Muscle of leg (tissue), 11 donors: ENCODE measurements around the gene TNS1. TPM values are rescaled to one million over a fixed set of nuclear protein-coding genes. Genes with fewer than 3 reads are reported as not detected.

Source experiments
- DNase-seq: peaks from one replicate; pipeline ENCODE4 v3.0.0; 2013
- H3K27ac ChIP-seq: one replicate; pipeline ENCODE4 v1.5.1; 2013; ENCODE audit warnings: mild to moderate bottlenecking, low read length, control low read depth
- H3K27me3 ChIP-seq: one replicate; pipeline ENCODE4 v1.6.1; 2013; ENCODE audit warnings: low read length; ENCODE audit not compliant: control insufficient read depth, insufficient read depth
- H3K36me3 ChIP-seq: one replicate; pipeline ENCODE4 v1.6.1; 2013; ENCODE audit warnings: low read length; ENCODE audit not compliant: control insufficient read depth, insufficient read depth
- H3K4me1 ChIP-seq: one replicate; pipeline ENCODE4 v1.6.1; 2013; ENCODE audit warnings: low read length; ENCODE audit not compliant: control insufficient read depth, insufficient read depth
- H3K4me3 ChIP-seq: one replicate; pipeline ENCODE4 v1.5.1; 2013; ENCODE audit warnings: low read length, control low read depth
- H3K9me3 ChIP-seq: replicated peaks from 2 replicates; pipeline ENCODE4 v1.6.1; 2013; ENCODE audit warnings: low read depth, low read length; ENCODE audit not compliant: control insufficient read depth
- WGBS: methylation state at CpG from one replicate; pipeline ENCODE4 v1.1.5; 2013; ENCODE audit warnings: missing lambda C conversion rate; ENCODE audit not compliant: insufficient coverage; 5-methylcytosine and 5-hydroxymethylcytosine counted together
- polyA plus RNA-seq, 8 donors: library from polyadenylated mRNA; unstranded; fragments of 120-200 nt; gene quantifications; one replicate each; pipeline versions ENCODE4 v1.2.1 to v1.2.3, GENCODE V29; 2013; ENCODE audit warnings: inconsistent platforms in 1 of 8, low replicate concordance in 1 of 8; ENCODE audit not compliant: insufficient read length in 8 of 8, insufficient read depth in 1 of 8
- total RNA-seq: library from RNA; stranded (reverse); fragments of 120-200 nt; gene quantifications from one replicate; pipeline ENCODE4 v1.2.4, GENCODE V29; 2013

TNS1 gene
- total and polyA plus RNA-seq, 9 donors: 68.1 to 129 (median 114) TPM

- no peaks in the 10 kb centered on the region for H3K27me3 ChIP-seq
- DNase-seq: no peak
- 61% methylated on average over 3 of the region's 9 CpGs for WGBS
- peaks cover 97% of the 10 kb centered on the region for H3K4me1 ChIP-seq
- H3K9me3 ChIP-seq: no peaks in the 10 kb centered on the region
- H3K27ac ChIP-seq: peak overlapping the region; percentile 52
- H3K36me3 ChIP-seq: peaks cover 67% of the 10 kb centered on the region
- H3K4me3 ChIP-seq: no peak overlapping the region
Observed at GRCh38 chr2:217852555-217853211, 150.1 kb downstream of the TNS1 start.

- Histone ChIP-seq H3K9me3 (no peaks in the 10 kb centered on the region), H3K27ac (peak overlapping the region; percentile 56), H3K4me3 (no peak overlapping the region), H3K36me3 (peaks cover 74% of the 10 kb centered on the region), H3K4me1 (peaks cover 97% of the 10 kb centered on the region), H3K27me3 (no peaks in the 10 kb centered on the region)
- peak; percentile 56 for DNase-seq
- no CpG with 5 or more reads among the region's 2 CpGs for WGBS
Observed at GRCh38 chr2:217851191-217852020, 151.4 kb downstream of the TNS1 start.

GRCh38 chr2:217849154-217849975 is 153.4 kb downstream of the TNS1 start:
- H3K4me3 ChIP-seq: no peak overlapping the region
- 81% methylated on average over 8 of the region's 9 CpGs for WGBS
- H3K36me3 ChIP-seq: peaks cover 73% of the 10 kb centered on the region
- H3K27me3 ChIP-seq: no peaks in the 10 kb centered on the region
- H3K4me1 ChIP-seq: peaks cover 88% of the 10 kb centered on the region
- no peak for DNase-seq
- H3K27ac ChIP-seq: peak overlapping the region; percentile 88
- no peaks in the 10 kb centered on the region for H3K9me3 ChIP-seq

- Histone ChIP-seq H3K27ac (no peak overlapping the region), H3K9me3 (no peaks in the 10 kb centered on the region), H3K27me3 (no peaks in the 10 kb centered on the region), H3K4me3 (no peak overlapping the region), H3K36me3 (peaks cover 76% of the 10 kb centered on the region), H3K4me1 (peaks cover 81% of the 10 kb centered on the region)
- no peak for DNase-seq
- 87% methylated on average over 19 of the region's 27 CpGs for WGBS
Observed at GRCh38 chr2:217848351-217848957, 154.3 kb downstream of the TNS1 start.

- no peaks in the 10 kb centered on the region for H3K27me3 ChIP-seq
- no peak overlapping the region for H3K4me3 ChIP-seq
- WGBS: 80% methylated on average over 12 of the region's 20 CpGs
- H3K27ac ChIP-seq: no peak overlapping the region
- DNase-seq: no peak
- no peaks in the 10 kb centered on the region for H3K9me3 ChIP-seq
- H3K4me1 ChIP-seq: peaks cover 76% of the 10 kb centered on the region
- H3K36me3 ChIP-seq: peaks cover 72% of the 10 kb centered on the region
Observed at GRCh38 chr2:217847552-217848350, 155.0 kb downstream of the TNS1 start.

- Histone ChIP-seq H3K4me3 (no peak overlapping the region), H3K36me3 (peaks cover 70% of the 10 kb centered on the region), H3K27me3 (no peaks in the 10 kb centered on the region), H3K9me3 (no peaks in the 10 kb centered on the region), H3K27ac (peak overlapping the region; percentile 82), H3K4me1 (peaks cover 72% of the 10 kb centered on the region)
- WGBS: no CpG with 5 or more reads among the region's 2 CpGs
- no peak for DNase-seq
Observed at GRCh38 chr2:217847115-217847514, 155.7 kb downstream of the TNS1 start.

- H3K9me3 ChIP-seq: no peaks in the 10 kb centered on the region
- H3K4me3 ChIP-seq: no peak overlapping the region
- 100% methylated on average over 1 of the region's 3 CpGs for WGBS
- H3K36me3 ChIP-seq: peaks cover 72% of the 10 kb centered on the region
- H3K4me1 ChIP-seq: peaks cover 71% of the 10 kb centered on the region
- H3K27me3 ChIP-seq: no peaks in the 10 kb centered on the region
- H3K27ac ChIP-seq: peak overlapping the region; percentile 82
- peak; percentile 68 for DNase-seq
Observed at GRCh38 chr2:217846321-217846743, 156.5 kb downstream of the TNS1 start.

- no peak for DNase-seq
- WGBS: 80% methylated on average over 1 of the region's 1 CpG
- Histone ChIP-seq H3K4me3 (no peak overlapping the region), H3K9me3 (no peaks in the 10 kb centered on the region), H3K27ac (no peak overlapping the region), H3K36me3 (peaks cover 80% of the 10 kb centered on the region), H3K4me1 (peaks cover 70% of the 10 kb centered on the region), H3K27me3 (no peaks in the 10 kb centered on the region)
Observed at GRCh38 chr2:217845301-217845700, 157.5 kb downstream of the TNS1 start.

- no peak overlapping the region for H3K4me3 ChIP-seq
- H3K9me3 ChIP-seq: no peaks in the 10 kb centered on the region
- H3K4me1 ChIP-seq: peaks cover 69% of the 10 kb centered on the region
- H3K27me3 ChIP-seq: no peaks in the 10 kb centered on the region
- DNase-seq: no peak
- H3K27ac ChIP-seq: no peak overlapping the region
- no CpG with 5 or more reads among the region's 1 CpG for WGBS
- peaks cover 85% of the 10 kb centered on the region for H3K36me3 ChIP-seq
Observed at GRCh38 chr2:217844696-217845095, 158.1 kb downstream of the TNS1 start.
